ENCODE results near the gene ENSA. TPM values are rescaled to one million over a fixed set of nuclear protein-coding genes. Genes with fewer than 3 reads are reported as not detected.
"Not testable (repeated sequence)": the region's sequence is repeated elsewhere in the genome, so short reads cannot be mapped to it uniquely, and the experiment has no call there.

The ENSA gene
- polyA plus RNA-seq, 4 donors, result 137 to 188 (median 152) TPM

DNA sequence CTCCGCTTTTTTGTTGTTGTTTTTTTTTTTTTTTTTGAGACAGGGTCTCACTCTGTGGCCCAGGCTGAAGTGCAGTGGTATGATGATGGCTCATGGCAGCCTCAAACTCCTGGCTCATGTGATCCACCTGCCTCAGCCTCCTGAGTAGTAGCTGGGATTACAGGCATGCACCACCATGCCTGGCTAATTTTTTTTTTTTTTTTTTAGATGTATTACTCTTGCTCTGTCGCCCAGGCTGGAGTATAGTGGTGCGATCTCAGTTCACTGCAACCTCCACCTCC lies 24.0 kb downstream of the ENSA start:
- FAIRE-seq; H3K9me3 ChIP-seq (ENCODE audit: control insufficient read depth in 2 of 2, insufficient read depth in 1 of 2, low read depth in 1 of 2, low read length in 1 of 2); H3K4me3 ChIP-seq (ENCODE audit: low read depth in 1 of 3, low read length in 3 of 3); H3K27me3 ChIP-seq (ENCODE audit: control insufficient read depth in 3 of 3, insufficient read depth in 3 of 3, low read length in 3 of 3); DNase-seq: not testable (repeated sequence)
- H3K27ac ChIP-seq (ENCODE audit: low read depth in 1 of 3, low read length in 2 of 3), result peak overlapping the region in 1 of 3 donors; percentile 97
- peaks cover 0 to 24% (median 0%) of the 10 kb centered on the region in 3 donors for H3K36me3 ChIP-seq (ENCODE audit: control insufficient read depth in 3 of 3, insufficient read depth in 2 of 3, low read depth in 1 of 3, low read length in 3 of 3)
- WGBS, 3 donors, result 95 to 97% (median 96%) methylated on average over 3 of the region's 3 CpGs
- peaks cover 2 to 14% (median 5%) of the 10 kb centered on the region in 3 donors for H3K4me1 ChIP-seq (ENCODE audit: control insufficient read depth in 3 of 3, insufficient read depth in 2 of 3, low read depth in 1 of 3, low read length in 2 of 3)

DNA sequence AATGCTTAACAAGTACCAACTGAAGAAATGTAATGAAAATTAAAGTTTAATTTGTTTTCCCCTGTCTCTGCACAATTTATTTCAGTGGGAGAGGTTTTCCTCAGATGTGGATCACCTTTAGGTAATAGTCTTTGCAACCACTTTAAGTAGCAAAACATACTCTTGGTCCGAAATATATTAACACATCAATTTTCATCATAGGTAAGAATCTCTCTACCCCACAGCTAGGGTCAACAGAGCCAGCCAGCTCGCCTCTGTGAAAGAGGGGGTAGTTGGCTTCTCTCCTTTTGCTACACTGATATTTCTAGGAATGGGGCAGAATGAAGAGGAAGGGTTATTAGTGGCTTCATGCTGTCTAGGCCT lies 25.2 kb downstream of the ENSA start:
- WGBS, 3 donors, result 95 to 100% (median 96%) methylated on average over 2 of the region's 2 CpGs
- no peak for DNase-seq
- Histone ChIP-seq H3K9me3 (ENCODE audit: control insufficient read depth in 2 of 2, insufficient read depth in 1 of 2, low read depth in 1 of 2, low read length in 1 of 2) (no peaks in the 10 kb centered on the region), H3K27me3 (ENCODE audit: control insufficient read depth in 3 of 3, insufficient read depth in 3 of 3, low read length in 3 of 3) (no peaks in the 10 kb centered on the region), H3K36me3 (ENCODE audit: control insufficient read depth in 3 of 3, insufficient read depth in 2 of 3, low read depth in 1 of 3, low read length in 3 of 3) (peaks cover 0 to 28% (median 0%) of the 10 kb centered on the region in 3 donors), H3K4me1 (ENCODE audit: control insufficient read depth in 3 of 3, insufficient read depth in 2 of 3, low read depth in 1 of 3, low read length in 2 of 3) (peaks cover 2 to 14% (median 5%) of the 10 kb centered on the region in 3 donors), H3K27ac (ENCODE audit: low read depth in 1 of 3, low read length in 2 of 3) (peak overlapping the region; percentile 28 to 97 (median 74)), H3K4me3 (ENCODE audit: low read depth in 1 of 3, low read length in 3 of 3) (no peak overlapping the region)
- no peak for FAIRE-seq

DNA sequence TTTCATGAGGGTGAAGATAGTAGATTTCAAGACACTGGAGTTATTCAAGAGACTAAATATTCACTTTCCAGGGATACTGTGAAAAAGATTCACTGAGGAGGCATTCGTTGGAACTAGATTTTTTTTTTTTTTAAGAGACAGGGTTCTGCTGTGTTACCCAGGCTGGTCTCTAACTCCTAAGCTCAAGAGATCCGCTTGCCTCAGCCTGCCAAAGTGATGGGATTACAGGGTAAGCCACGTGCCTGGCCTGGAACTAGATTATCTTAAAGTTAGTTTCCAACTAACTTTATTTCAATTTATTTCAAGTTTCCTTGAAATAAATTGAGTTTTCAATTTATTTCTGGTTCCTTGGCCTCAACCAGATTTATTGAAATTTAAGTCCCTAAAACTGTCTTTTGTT lies 25.7 kb downstream of the ENSA start:
- DNase-seq, result no peak
- Histone ChIP-seq H3K4me1 (ENCODE audit: control insufficient read depth in 3 of 3, insufficient read depth in 2 of 3, low read depth in 1 of 3, low read length in 2 of 3) (peaks cover 2 to 14% (median 5%) of the 10 kb centered on the region in 3 donors), H3K9me3 (ENCODE audit: control insufficient read depth in 2 of 2, insufficient read depth in 1 of 2, low read depth in 1 of 2, low read length in 1 of 2) (no peaks in the 10 kb centered on the region), H3K36me3 (ENCODE audit: control insufficient read depth in 3 of 3, insufficient read depth in 2 of 3, low read depth in 1 of 3, low read length in 3 of 3) (peaks cover 0 to 24% (median 0%) of the 10 kb centered on the region in 3 donors), H3K27me3 (ENCODE audit: control insufficient read depth in 3 of 3, insufficient read depth in 3 of 3, low read length in 3 of 3) (no peaks in the 10 kb centered on the region), H3K4me3 (ENCODE audit: low read depth in 1 of 3, low read length in 3 of 3) (no peak overlapping the region), H3K27ac (ENCODE audit: low read depth in 1 of 3, low read length in 2 of 3) (no peak overlapping the region)
- FAIRE-seq, result no peak
- 90 to 93% (median 93%) methylated on average over 3 of the region's 3 CpGs for WGBS, 3 donors

DNA sequence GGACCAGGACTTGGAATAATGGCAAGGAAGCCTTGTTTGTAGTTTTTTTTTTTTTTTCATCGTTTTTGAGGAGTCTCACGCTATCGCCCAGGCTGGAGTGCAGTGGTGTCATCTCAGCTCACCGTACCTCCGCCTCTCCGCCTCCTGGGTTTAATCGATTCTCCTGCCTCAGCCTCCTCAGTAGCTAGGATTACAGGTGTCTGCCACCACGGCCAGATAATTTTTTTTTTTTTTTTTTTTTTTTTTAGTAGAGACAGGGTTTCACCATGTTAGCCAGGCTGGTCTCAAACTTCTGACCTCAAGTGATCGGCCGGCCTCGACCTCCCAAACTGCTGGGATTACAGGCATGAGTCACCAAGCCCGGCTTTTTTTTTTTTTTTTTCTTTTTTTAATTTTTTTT lies 27.0 kb downstream of the ENSA start:
- H3K9me3 ChIP-seq (ENCODE audit: control insufficient read depth in 2 of 2, insufficient read depth in 1 of 2, low read depth in 1 of 2, low read length in 1 of 2); H3K27ac ChIP-seq (ENCODE audit: low read depth in 1 of 3, low read length in 2 of 3); DNase-seq; H3K27me3 ChIP-seq (ENCODE audit: control insufficient read depth in 3 of 3, insufficient read depth in 3 of 3, low read length in 3 of 3); FAIRE-seq; H3K4me3 ChIP-seq (ENCODE audit: low read depth in 1 of 3, low read length in 3 of 3): not testable (repeated sequence)
- H3K36me3 ChIP-seq (ENCODE audit: control insufficient read depth in 3 of 3, insufficient read depth in 2 of 3, low read depth in 1 of 3, low read length in 3 of 3), result peaks cover 0 to 17% (median 0%) of the 10 kb centered on the region in 3 donors
- H3K4me1 ChIP-seq (ENCODE audit: control insufficient read depth in 3 of 3, insufficient read depth in 2 of 3, low read depth in 1 of 3, low read length in 2 of 3), result peaks cover 2 to 14% (median 5%) of the 10 kb centered on the region in 3 donors
- 91 to 94% (median 93%) methylated on average over 11 to 12 of the region's 12 CpGs for WGBS, 3 donors

DNA sequence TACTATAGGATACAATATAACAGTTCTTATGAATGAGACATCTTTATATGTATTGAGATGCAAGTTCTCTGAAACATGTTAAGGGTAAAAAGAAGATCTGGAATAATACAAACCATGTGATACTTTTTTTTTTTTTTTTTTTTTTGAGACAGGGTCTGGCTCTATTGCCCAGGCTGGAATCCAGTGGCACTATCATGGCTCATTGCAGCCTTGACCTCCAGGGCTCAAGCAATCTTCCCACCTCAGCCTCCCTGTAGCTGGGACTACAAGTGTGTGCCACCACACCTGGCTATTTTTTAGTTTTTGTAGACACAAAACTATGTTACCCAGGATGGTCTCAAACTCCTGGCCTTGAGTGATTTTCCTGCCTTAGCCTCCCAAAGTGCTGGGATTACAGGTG lies 27.9 kb downstream of the ENSA start:
- peaks cover 0 to 15% (median 0%) of the 10 kb centered on the region in 3 donors for H3K36me3 ChIP-seq (ENCODE audit: control insufficient read depth in 3 of 3, insufficient read depth in 2 of 3, low read depth in 1 of 3, low read length in 3 of 3)
- no peak overlapping the region for H3K4me3 ChIP-seq (ENCODE audit: low read depth in 1 of 3, low read length in 3 of 3)
- H3K9me3 ChIP-seq (ENCODE audit: control insufficient read depth in 2 of 2, insufficient read depth in 1 of 2, low read depth in 1 of 2, low read length in 1 of 2), result no peaks in the 10 kb centered on the region
- FAIRE-seq (no peak), DNase-seq (no peak)
- H3K27ac ChIP-seq (ENCODE audit: low read depth in 1 of 3, low read length in 2 of 3), result no peak overlapping the region
- peaks cover 2 to 10% (median 9%) of the 10 kb centered on the region in 3 donors for H3K4me1 ChIP-seq (ENCODE audit: control insufficient read depth in 3 of 3, insufficient read depth in 2 of 3, low read depth in 1 of 3, low read length in 2 of 3)
- H3K27me3 ChIP-seq (ENCODE audit: control insufficient read depth in 3 of 3, insufficient read depth in 3 of 3, low read length in 3 of 3), result no peaks in the 10 kb centered on the region

DNA sequence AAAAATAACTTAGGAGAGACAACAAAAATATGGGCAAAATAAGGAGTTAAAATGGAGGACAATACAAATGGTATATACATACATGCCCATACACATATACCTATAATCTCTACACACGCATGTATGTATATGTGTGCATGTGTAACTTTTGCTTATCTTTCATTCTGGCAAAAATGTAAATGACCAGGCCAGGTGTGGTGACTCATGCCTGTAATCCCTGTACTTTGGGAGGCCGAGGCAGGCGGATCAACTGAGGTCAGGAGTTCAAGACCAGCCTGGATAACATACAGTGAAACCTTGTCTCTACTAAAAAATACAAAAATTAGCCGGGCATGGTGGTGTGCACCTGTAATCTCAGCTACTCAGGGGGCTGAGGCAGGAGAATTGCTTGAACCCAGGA lies 31.1 kb downstream of the ENSA start:
- WGBS, 3 donors, result 57 to 88% (median 70%) methylated on average over 4 of the region's 4 CpGs
- DNase-seq; H3K27me3 ChIP-seq (ENCODE audit: control insufficient read depth in 3 of 3, insufficient read depth in 3 of 3, low read length in 3 of 3); H3K4me3 ChIP-seq (ENCODE audit: low read depth in 1 of 3, low read length in 3 of 3); H3K27ac ChIP-seq (ENCODE audit: low read depth in 1 of 3, low read length in 2 of 3); FAIRE-seq; H3K9me3 ChIP-seq (ENCODE audit: control insufficient read depth in 2 of 2, insufficient read depth in 1 of 2, low read depth in 1 of 2, low read length in 1 of 2): not testable (repeated sequence)
- peaks cover 0 to 11% (median 0%) of the 10 kb centered on the region in 3 donors for H3K4me1 ChIP-seq (ENCODE audit: control insufficient read depth in 3 of 3, insufficient read depth in 2 of 3, low read depth in 1 of 3, low read length in 2 of 3)
- H3K36me3 ChIP-seq (ENCODE audit: control insufficient read depth in 3 of 3, insufficient read depth in 2 of 3, low read depth in 1 of 3, low read length in 3 of 3), result peaks cover 0 to 15% (median 0%) of the 10 kb centered on the region in 3 donors

DNA sequence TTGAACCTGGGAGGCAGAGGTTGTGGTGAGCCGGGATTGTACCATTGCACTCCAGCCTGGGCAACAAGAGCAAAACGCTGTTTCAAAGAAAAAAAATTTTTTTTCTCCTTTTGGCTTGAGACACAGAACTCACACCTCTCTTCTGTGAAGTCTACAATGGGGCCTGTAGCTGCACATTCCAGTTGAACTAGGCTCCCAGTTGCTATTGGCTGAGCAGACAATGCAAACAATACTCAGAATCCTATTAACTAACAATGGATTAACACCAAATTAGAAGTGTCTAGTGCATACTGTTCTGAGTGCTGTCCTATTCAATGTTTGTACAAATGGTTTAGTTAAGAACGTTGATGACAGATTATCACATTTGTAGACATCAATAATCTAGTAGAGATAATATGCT lies 32.4 kb downstream of the ENSA start:
- DNase-seq (peak in 1 of 2 donors; percentile 37), FAIRE-seq (no peak)
- H3K9me3 ChIP-seq (ENCODE audit: control insufficient read depth in 2 of 2, insufficient read depth in 1 of 2, low read depth in 1 of 2, low read length in 1 of 2), result no peaks in the 10 kb centered on the region
- no peak overlapping the region for H3K4me3 ChIP-seq (ENCODE audit: low read depth in 1 of 3, low read length in 3 of 3)
- 51 to 69% (median 68%) methylated on average over 3 of the region's 3 CpGs for WGBS, 3 donors
- H3K27me3 ChIP-seq (ENCODE audit: control insufficient read depth in 3 of 3, insufficient read depth in 3 of 3, low read length in 3 of 3), result no peaks in the 10 kb centered on the region
- peaks cover 0 to 12% (median 0%) of the 10 kb centered on the region in 3 donors for H3K36me3 ChIP-seq (ENCODE audit: control insufficient read depth in 3 of 3, insufficient read depth in 2 of 3, low read depth in 1 of 3, low read length in 3 of 3)
- peak overlapping the region in 2 of 3 donors; percentile 14 to 62 for H3K27ac ChIP-seq (ENCODE audit: low read depth in 1 of 3, low read length in 2 of 3)
- peaks cover 0 to 11% (median 0%) of the 10 kb centered on the region in 3 donors for H3K4me1 ChIP-seq (ENCODE audit: control insufficient read depth in 3 of 3, insufficient read depth in 2 of 3, low read depth in 1 of 3, low read length in 2 of 3)

DNA sequence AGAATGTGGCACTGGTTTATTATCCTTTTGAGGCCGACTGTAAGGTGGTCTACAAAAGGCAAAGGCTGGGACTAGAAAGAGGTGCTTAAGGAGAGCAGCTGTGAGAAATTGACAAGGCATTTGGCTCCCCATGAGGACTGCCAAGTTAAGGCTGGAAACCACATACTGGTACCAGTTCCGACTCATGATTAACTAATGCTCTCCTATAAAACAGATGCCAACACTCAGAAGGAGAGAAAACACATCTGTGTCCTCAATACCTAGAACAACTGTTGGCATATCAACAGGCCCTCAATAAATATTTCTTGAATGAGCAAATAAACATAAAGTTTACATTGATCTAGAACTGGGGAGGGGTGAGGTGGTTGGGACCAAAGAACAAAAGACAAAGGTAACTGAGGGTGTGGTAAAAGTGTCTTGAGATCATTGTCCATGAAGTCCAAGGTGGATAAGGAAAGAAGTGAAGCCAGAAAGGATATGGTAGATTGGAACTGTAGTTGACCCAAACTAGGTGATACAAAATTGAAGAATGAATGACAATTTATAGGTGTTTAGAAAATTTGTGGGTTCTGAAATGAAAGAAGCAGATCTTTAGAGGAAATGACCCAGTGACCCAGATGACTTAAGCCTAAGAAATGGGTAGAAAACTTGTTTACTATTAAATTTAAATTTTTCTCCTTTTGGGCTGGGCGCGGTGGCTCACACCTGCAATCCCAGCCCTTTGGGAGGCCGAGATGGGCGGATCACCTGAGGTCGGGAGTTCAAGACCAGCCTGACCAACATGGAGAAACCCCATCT lies 33.1 kb downstream of the ENSA start:
- H3K36me3 ChIP-seq (ENCODE audit: control insufficient read depth in 3 of 3, insufficient read depth in 2 of 3, low read depth in 1 of 3, low read length in 3 of 3), result peaks cover 0 to 12% (median 0%) of the 10 kb centered on the region in 3 donors
- no peaks in the 10 kb centered on the region for H3K9me3 ChIP-seq (ENCODE audit: control insufficient read depth in 2 of 2, insufficient read depth in 1 of 2, low read depth in 1 of 2, low read length in 1 of 2)
- H3K4me1 ChIP-seq (ENCODE audit: control insufficient read depth in 3 of 3, insufficient read depth in 2 of 3, low read depth in 1 of 3, low read length in 2 of 3), result peaks cover 0 to 11% (median 0%) of the 10 kb centered on the region in 3 donors
- DNase-seq, result peak; percentile 60 to 94
- 70 to 80% (median 75%) methylated on average over 7 of the region's 7 CpGs for WGBS, 3 donors
- peak overlapping the region; percentile 24 to 60 (median 44) for H3K27ac ChIP-seq (ENCODE audit: low read depth in 1 of 3, low read length in 2 of 3)
- FAIRE-seq, result no peak
- no peak overlapping the region for H3K4me3 ChIP-seq (ENCODE audit: low read depth in 1 of 3, low read length in 3 of 3)
- no peaks in the 10 kb centered on the region for H3K27me3 ChIP-seq (ENCODE audit: control insufficient read depth in 3 of 3, insufficient read depth in 3 of 3, low read length in 3 of 3)

Measured in small intestine (tissue), 7 donors.